ENCODE data around the gene GAR1. TPM values are rescaled to one million over a fixed set of nuclear protein-coding genes. Genes with fewer than 3 reads are reported as not detected.
A peak's percentile ranks its signal among the peaks of the same experiment; 100 is the strongest.

The GAR1 gene
- total and polyA plus RNA-seq, 9 of the 15 experiments (the other 6 are each of a cell fraction or from before 2014, with no cell fraction given): 35.7 to 194 (median 68.2) TPM

- Histone ChIP-seq H3K9ac (ENCODE audit: insufficient read depth in 1 of 2, low read depth in 2 of 2, low read length in 2 of 2) (peak overlapping the region; percentile 14 to 51; a peak in 3 of 4 replicates), H3K9me3 (replicated peaks; ENCODE audit: control insufficient read depth, insufficient read depth, low read depth, low read length) (no peaks in the 10 kb centered on the region), H4K20me1 (replicated peaks; ENCODE audit: control insufficient read depth, insufficient read depth, low read length) (no peaks in the 10 kb centered on the region), H3K79me2 (ENCODE audit: control insufficient read depth, insufficient read depth, low read length) (peaks cover 5% of the 10 kb centered on the region), H3K27ac (ENCODE audit: extremely low read depth, low read depth, low read length) (peak overlapping the region; percentile 76), H3K27me3 (ENCODE audit: control insufficient read depth in 2 of 2, insufficient read depth in 2 of 2, low read length in 2 of 2) (no peaks in the 10 kb centered on the region), H3K36me3 (ENCODE audit: control insufficient read depth, insufficient read depth, low read length) (no peaks in the 10 kb centered on the region), H3K4me3 (peak overlapping the region; percentile 7; the same call in 1 of the 2 replicates), H3K9me1 (ENCODE audit: control insufficient read depth, insufficient read depth, low read length) (no peaks in the 10 kb centered on the region), H3K4me1 (replicated peaks in 1 of 2; ENCODE audit: control insufficient read depth in 2 of 2, insufficient read depth in 2 of 2, low read length in 2 of 2) (peaks cover 8 to 15% of the 10 kb centered on the region in 2 experiments), H3K4me2 (ENCODE audit: insufficient read depth, low read length) (peak overlapping the region; percentile 72), H2AFZ (ENCODE audit: low read depth, low read length) (peak overlapping the region; percentile 97)
- FAIRE-seq: peak; percentile 63
- DNase-seq (ENCODE audit: extremely low read depth in 1 of 4, low spot score in 3 of 4): peak; percentile 16 to 80 (median 20)
- peak; percentile 15 for ATAC-seq
- in situ Hi-C loops (cut with MboI) (loop anchor here (5.0 kb wide), 1 partner anchor 383 kb away; no protein-coding TSS in a partner anchor), intact Hi-C loops (cut with micrococcal nuclease) (loop anchor here (10.0 kb wide), 2 partner anchors 246 to 384 kb away; partner anchors contain the start of genes ELOVL6 and MCUB)
- 5% methylated on average over 11 of the region's 11 CpGs for WGBS (ENCODE audit: insufficient coverage, low coverage, missing lambda C conversion rate)
- CTCF ChIA-PET (ENCODE audit: low intra/inter-chr PET ratio): no interaction called here
- POLR2A ChIA-PET: no interaction called here
- BruUV-seq (replicated peaks): no TSS peak
- TF ChIP-seq USF1 (CRISPR knock-in tag; IDR thresholded peaks at IDR 0.05) (peak; percentile 47), EP400 (IDR thresholded peaks at IDR 0.05) (peak; percentile 59; the same call in 1 of the 2 replicates), NBN (IDR thresholded peaks at IDR 0.05; ENCODE audit: low read depth) (peak; percentile 58; the same call in 1 of the 2 replicates), RAD51 (IDR thresholded peaks at IDR 0.05; ENCODE audit: borderline replicate concordance, low read depth) (peak; percentile 21; the same call in 1 of the 2 replicates), FOXM1 (IDR thresholded peaks at IDR 0.05; ENCODE audit: low read depth) (peak; percentile 49), FOXM1 (CRISPR knock-in tag; IDR thresholded peaks at IDR 0.05; ENCODE audit: low read depth) (no peak), NCOA1 (IDR thresholded peaks at IDR 0.05; ENCODE audit: low read depth) (peak; percentile 74), ZNF589 (CRISPR knock-in tag; IDR thresholded peaks at IDR 0.05; ENCODE audit: low read depth) (peak; percentile 13; the same call in 1 of the 2 replicates), CBX3 (IDR thresholded peaks at IDR 0.05; ENCODE audit: borderline replicate concordance in 1 of 2, low read length in 2 of 2) (peak in 1 of 2 experiments; percentile 45; a peak in 1 of 3 replicates), GATA2 (CRISPR knock-in tag; IDR thresholded peaks at IDR 0.05) (peak; percentile 34; the same call in 1 of the 2 replicates), EHMT2 (IDR thresholded peaks at IDR 0.05) (peak; percentile 85), KHSRP (IDR thresholded peaks at IDR 0.05) (no peak), TFE3 (CRISPR knock-in tag; IDR thresholded peaks at IDR 0.05) (peak; percentile 86)
These were observed 4.8 kb upstream of the GAR1 start for GRCh38 chr4:109810552-109811387.

Measured in K562 (cell line).